Sigmoid colon (tissue), 4 donors: ENCODE data around the gene COMMD10.

Source experiments
- CTCF ChIP-seq, 4 experiments: fragments of 450-650 bp in 3 of 4; fragments of 200-600 bp in 1 of 4; IDR thresholded peaks; one replicate each; pipeline ENCODE4 v1.5.1; 2016 to 2019; ENCODE audit warnings: antibody characterized with exemption in 4 of 4, mild to moderate bottlenecking in 3 of 4, moderate library complexity in 2 of 4
- EP300 ChIP-seq, 4 donors: sonication (generic); formaldehyde crosslinking; IDR thresholded peaks; one replicate each; pipeline ENCODE4 v1.6.1; 2017; ENCODE audit warnings: antibody characterized with exemption in 4 of 4
- POLR2A ChIP-seq, 2 donors: fragments of 450-650 bp; IDR thresholded peaks; one replicate each; pipeline ENCODE4 v1.6.1; 2016; ENCODE audit warnings: antibody characterized with exemption in 2 of 2, mild to moderate bottlenecking in 2 of 2, moderate library complexity in 2 of 2

- no peak for TF ChIP-seq EP300 (IDR thresholded peaks at IDR 0.05)
- TF ChIP-seq CTCF (IDR thresholded peaks at IDR 0.05), result no peak
- TF ChIP-seq POLR2A (IDR thresholded peaks at IDR 0.05), result no peak
Measured at GRCh38 chr5:116275282-116275681, 190.5 kb downstream of the COMMD10 start.
